Thymus (tissue), 11 donors: ENCODE data around the gene PIK3R6. TPM values are rescaled to one million over a fixed set of nuclear protein-coding genes. Genes with fewer than 3 reads are reported as not detected.
A peak's percentile ranks its signal among the peaks of the same experiment; 100 is the strongest.

ENCODE experiments used
- DNase-seq, 9 donors: peaks; one replicate each; pipeline ENCODE4 v3.0.0-alpha.2; 2013; ENCODE audit warnings: low spot score in 9 of 9, low read depth in 6 of 9, missing footprints in 1 of 9
- H3K27ac ChIP-seq, 2 donors: one replicate each; pipeline ENCODE4 v1.5.1; 2013; ENCODE audit warnings: control low read depth in 1 of 2, low read depth in 1 of 2, low read length in 1 of 2, mild to moderate bottlenecking in 1 of 2, moderate library complexity in 1 of 2
- H3K27me3 ChIP-seq, 2 donors: one replicate each; pipeline ENCODE4 v1.5.1; 2013; ENCODE audit warnings: low read length in 1 of 2; ENCODE audit not compliant: control insufficient read depth in 2 of 2, insufficient read depth in 1 of 2
- H3K36me3 ChIP-seq, 2 donors: one replicate each; pipeline ENCODE4 v1.5.1; 2013; ENCODE audit warnings: low read length in 1 of 2, mild to moderate bottlenecking in 1 of 2, moderate library complexity in 1 of 2; ENCODE audit not compliant: control insufficient read depth in 2 of 2, insufficient read depth in 2 of 2
- H3K4me1 ChIP-seq, 2 donors: one replicate each; pipeline ENCODE4 v1.5.1; 2013; ENCODE audit warnings: low read length in 2 of 2; ENCODE audit not compliant: control insufficient read depth in 2 of 2, insufficient read depth in 2 of 2
- H3K4me3 ChIP-seq, 2 donors: one replicate each; pipeline ENCODE4 v1.5.1; 2013; ENCODE audit warnings: low read length in 2 of 2, control low read depth in 1 of 2, mild to moderate bottlenecking in 1 of 2
- H3K9me3 ChIP-seq, 2 donors: one replicate each; pipeline ENCODE4 v1.5.1; 2013; ENCODE audit warnings: low read length in 1 of 2, mild to moderate bottlenecking in 1 of 2; ENCODE audit not compliant: control insufficient read depth in 2 of 2, insufficient read depth in 1 of 2
- WGBS: extraction: QIAGEN DNeasy Blood & Tissue Kit; methylation state at CpG from one replicate; pipeline ENCODE4 v1.1.7; 2013; 5-methylcytosine and 5-hydroxymethylcytosine counted together
- polyA plus RNA-seq: library from polyadenylated mRNA; stranded (reverse); fragments of 200-250 nt; gene quantifications from one replicate; pipeline ENCODE4 v1.2.3, GENCODE V29; 2013
- total RNA-seq: library from RNA; stranded (reverse); fragments of 120-200 nt; gene quantifications from one replicate; pipeline ENCODE4 v1.2.4, GENCODE V29; 2013
- donor health status: healthy.

Gene PIK3R6
- total and polyA plus RNA-seq, 2 donors, result 1.9 to 2.1 TPM

- peaks cover 0 to 7% of the 10 kb centered on the region in 2 donors for H3K4me1 ChIP-seq
- DNase-seq, result no peak
- peaks cover 26 to 27% of the 10 kb centered on the region in 2 donors for H3K36me3 ChIP-seq
- no peaks in the 10 kb centered on the region for H3K27me3 ChIP-seq
- 95% methylated on average over 8 of the region's 8 CpGs for WGBS
- no peak overlapping the region for H3K27ac ChIP-seq
- H3K4me3 ChIP-seq, result no peak overlapping the region
- H3K9me3 ChIP-seq, result no peaks in the 10 kb centered on the region
Measured at GRCh38 chr17:8909586-8910270, 42.3 kb upstream of the PIK3R6 start.

GRCh38 chr17:8905331-8905730 is 37.9 kb upstream of the PIK3R6 start:
- no peak overlapping the region for H3K27ac ChIP-seq
- no peak overlapping the region for H3K4me3 ChIP-seq
- H3K4me1 ChIP-seq, result peaks cover 9 to 12% of the 10 kb centered on the region in 2 donors
- no peaks in the 10 kb centered on the region for H3K27me3 ChIP-seq
- no peak for DNase-seq
- no peaks in the 10 kb centered on the region for H3K9me3 ChIP-seq
- peaks cover 26% of the 10 kb centered on the region in 2 donors for H3K36me3 ChIP-seq
- 93% methylated on average over 7 of the region's 7 CpGs for WGBS

GRCh38 chr17:8904686-8905085 is 37.2 kb upstream of the PIK3R6 start:
- Histone ChIP-seq H3K4me1 (peaks cover 14 to 18% of the 10 kb centered on the region in 2 donors), H3K27me3 (no peaks in the 10 kb centered on the region), H3K27ac (no peak overlapping the region), H3K9me3 (no peaks in the 10 kb centered on the region), H3K36me3 (peaks cover 25 to 26% of the 10 kb centered on the region in 2 donors), H3K4me3 (no peak overlapping the region)
- DNase-seq, result no peak
- over 99% methylated on average over 5 of the region's 5 CpGs for WGBS

- no peak overlapping the region for H3K27ac ChIP-seq
- WGBS, result 92% methylated on average over 2 of the region's 2 CpGs
- peaks cover 19 to 22% of the 10 kb centered on the region in 2 donors for H3K4me1 ChIP-seq
- H3K9me3 ChIP-seq, result no peaks in the 10 kb centered on the region
- no peaks in the 10 kb centered on the region for H3K27me3 ChIP-seq
- no peak overlapping the region for H3K4me3 ChIP-seq
- peaks cover 22 to 26% of the 10 kb centered on the region in 2 donors for H3K36me3 ChIP-seq
- DNase-seq, result no peak
Measured at GRCh38 chr17:8904201-8904600, 36.7 kb upstream of the PIK3R6 start.

GRCh38 chr17:8900626-8901585 is 33.4 kb upstream of the PIK3R6 start:
- peaks cover 12 to 15% of the 10 kb centered on the region in 2 donors for H3K36me3 ChIP-seq
- DNase-seq, result peak in 1 of 9 donors; percentile 56
- H3K4me3 ChIP-seq, result no peak overlapping the region
- H3K4me1 ChIP-seq, result peaks cover 51 to 55% of the 10 kb centered on the region in 2 donors
- WGBS, result 34% methylated on average over 15 of the region's 15 CpGs
- no peaks in the 10 kb centered on the region for H3K9me3 ChIP-seq
- H3K27ac ChIP-seq, result peak overlapping the region; percentile 54 to 77
- no peaks in the 10 kb centered on the region for H3K27me3 ChIP-seq

GRCh38 chr17:8900207-8900606 is 32.7 kb upstream of the PIK3R6 start:
- Histone ChIP-seq H3K4me1 (peaks cover 57 to 62% of the 10 kb centered on the region in 2 donors), H3K9me3 (no peaks in the 10 kb centered on the region), H3K27me3 (no peaks in the 10 kb centered on the region), H3K4me3 (no peak overlapping the region), H3K27ac (peak overlapping the region; percentile 6 to 77), H3K36me3 (peaks cover 12% of the 10 kb centered on the region in 2 donors)
- WGBS, result 49% methylated on average over 6 of the region's 6 CpGs
- peak in 1 of 9 donors; percentile 33 for DNase-seq

- Histone ChIP-seq H3K36me3 (peaks cover 0 to 2% of the 10 kb centered on the region in 2 donors), H3K9me3 (no peaks in the 10 kb centered on the region), H3K27ac (peak overlapping the region; percentile 67 to 84), H3K4me1 (peaks cover 58 to 77% of the 10 kb centered on the region in 2 donors), H3K27me3 (no peaks in the 10 kb centered on the region), H3K4me3 (peak overlapping the region; percentile 4 to 6)
- no peak for DNase-seq
- 52% methylated on average over 6 of the region's 6 CpGs for WGBS
Measured at GRCh38 chr17:8898636-8899035, 31.2 kb upstream of the PIK3R6 start.

- DNase-seq, result peak in 1 of 9 donors; percentile 34
- peaks cover 58 to 77% of the 10 kb centered on the region in 2 donors for H3K4me1 ChIP-seq
- H3K4me3 ChIP-seq, result no peak overlapping the region
- 62% methylated on average over 2 of the region's 2 CpGs for WGBS
- no peaks in the 10 kb centered on the region for H3K9me3 ChIP-seq
- H3K36me3 ChIP-seq, result peaks cover 0 to 7% of the 10 kb centered on the region in 2 donors
- no peaks in the 10 kb centered on the region for H3K27me3 ChIP-seq
- no peak overlapping the region for H3K27ac ChIP-seq
Measured at GRCh38 chr17:8898126-8898525, 30.7 kb upstream of the PIK3R6 start.
